Natural killer cell (primary cell): ENCODE data around the gene COPZ2. TPM values are rescaled to one million over a fixed set of nuclear protein-coding genes. Genes with fewer than 3 reads are reported as not detected.

Experiments
- ATAC-seq, 3 donors: fragments of 150-1000 bp in 2 of 3; fragments of 200-7000 bp in 1 of 3; cut with Tn5 transposase; 1 replicate in 1 of 3; 2 replicates in 2 of 3; pipeline ENCODE4 v1.10.0; 2021; ENCODE audit warnings: mild to moderate bottlenecking in 2 of 3, moderate library complexity in 2 of 3
- DNase-seq, 2 donors: peaks; one replicate each; pipeline versions ENCODE4 v3.0.0 to v3.0.0-alpha.2; 2013 to 2021; ENCODE audit warnings: mixed read lengths in 1 of 2
- H3K27ac ChIP-seq: one replicate; pipeline ENCODE4 v1.5.1; 2013; ENCODE audit warnings: mild to moderate bottlenecking, low read length
- H3K27me3 ChIP-seq: one replicate; pipeline ENCODE4 v1.6.1; 2013; ENCODE audit warnings: low read length; ENCODE audit not compliant: control insufficient read depth, insufficient read depth
- H3K36me3 ChIP-seq: one replicate; pipeline ENCODE4 v1.6.1; 2013; ENCODE audit warnings: low read length; ENCODE audit not compliant: control insufficient read depth, insufficient read depth
- H3K4me1 ChIP-seq: one replicate; pipeline ENCODE4 v1.6.1; 2013; ENCODE audit warnings: low read length; ENCODE audit not compliant: control insufficient read depth, insufficient read depth
- H3K4me3 ChIP-seq: one replicate; pipeline ENCODE4 v1.5.1; 2013; ENCODE audit warnings: low read length
- H3K9me3 ChIP-seq: one replicate; pipeline ENCODE4 v1.6.1; 2013; ENCODE audit warnings: low read length; ENCODE audit not compliant: control insufficient read depth, insufficient read depth
- H3K27ac Mint-ChIP-seq, 2 donors: one replicate each; pipeline ENCODE4 v1.8.0; 2022; ENCODE audit warnings: mild to moderate bottlenecking in 2 of 2, mixed read lengths in 2 of 2, moderate library complexity in 1 of 2
- H3K27me3 Mint-ChIP-seq, 2 donors: one replicate each; pipeline ENCODE4 v1.8.0; 2022; ENCODE audit warnings: low read depth in 2 of 2, mixed read lengths in 2 of 2
- H3K36me3 Mint-ChIP-seq: one replicate; pipeline ENCODE4 v1.8.0; 2022; ENCODE audit warnings: mixed read lengths
- H3K4me1 Mint-ChIP-seq, 2 donors: one replicate each; pipeline ENCODE4 v1.8.0; 2022; ENCODE audit warnings: mixed read lengths in 2 of 2
- H3K4me3 Mint-ChIP-seq: one replicate; pipeline ENCODE4 v1.8.0; 2022; ENCODE audit warnings: mild to moderate bottlenecking, moderate library complexity, mixed read lengths
- H3K9me3 Mint-ChIP-seq, 2 donors: one replicate each; pipeline ENCODE4 v1.8.0; 2022; ENCODE audit warnings: mixed read lengths in 2 of 2
- WGBS: methylation state at CpG from one replicate; pipeline ENCODE4 v1.1.7; 2013; ENCODE audit warnings: missing lambda C conversion rate; ENCODE audit not compliant: insufficient coverage; 5-methylcytosine and 5-hydroxymethylcytosine counted together
- intact Hi-C: fragments of 100-400 bp; cut with micrococcal nuclease; formaldehyde crosslinking; loops from one replicate; pipeline ENCODE4 v1.14.2; 2022
- total RNA-seq, 4 donors: library from RNA; stranded (reverse); fragments of 120-200 nt in 1 of 4; gene quantifications; one replicate each; pipeline versions ENCODE4 v1.2.3 to v1.2.4, GENCODE V29; 2013 to 2022
- TF ChIP-seq, protein P1 (sequence below): fragments of 200-600 bp; IDR thresholded peaks from one replicate; pipeline ENCODE4 v1.8.0; 2022; ENCODE audit warnings: antibody characterized with exemption

COPZ2 gene
- total RNA-seq, 3 donors from 2014 or later (not counting 1 experiment from before 2014, with no cell fraction given) = 15.9 to 19.1 (median 16.5) TPM

DNA sequence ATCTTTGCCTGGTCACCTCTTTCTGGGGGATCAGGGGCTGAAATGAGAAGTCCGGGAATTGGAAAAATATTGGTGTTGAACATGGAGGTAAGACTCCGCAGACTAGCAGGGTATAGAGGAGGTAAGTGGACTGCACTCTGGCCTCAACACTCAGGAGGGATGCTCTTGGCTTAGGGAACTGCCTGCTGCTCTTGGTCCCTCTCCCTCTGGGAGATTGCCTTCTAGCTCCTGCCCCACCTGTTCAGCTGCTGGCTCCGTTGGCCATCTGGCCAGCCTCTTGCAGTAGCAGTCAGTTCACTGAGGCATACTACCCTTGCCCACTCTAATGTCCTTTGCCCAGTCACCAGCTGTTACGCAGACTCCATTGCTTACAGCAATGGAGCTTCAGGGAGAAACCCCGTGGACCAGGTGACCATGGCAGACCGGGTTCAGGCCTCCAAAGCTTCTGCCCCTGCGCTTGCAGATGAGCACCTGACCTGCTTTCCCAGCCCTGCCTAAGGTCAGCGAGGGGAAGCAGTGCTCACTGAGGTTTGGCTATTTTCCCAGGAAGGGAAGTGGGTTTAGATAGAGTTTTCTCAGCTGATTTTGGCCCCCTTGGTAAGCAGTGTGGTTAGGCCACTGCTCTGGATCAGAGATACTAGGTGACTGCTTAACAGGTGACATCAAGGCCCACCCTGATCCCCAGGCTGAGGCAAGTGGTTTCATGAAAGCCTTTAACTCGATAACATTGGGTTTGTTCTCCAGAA lies 54.8 kb downstream of the COPZ2 start:
- WGBS = 71% methylated on average over 9 of the region's 9 CpGs
- H3K36me3 Mint-ChIP-seq = peaks cover 20% of the 10 kb centered on the region
- H3K4me1 Mint-ChIP-seq = peaks cover 26 to 27% of the 10 kb centered on the region in 2 donors
- H3K9me3 Mint-ChIP-seq = no peaks in the 10 kb centered on the region
- Histone ChIP-seq H3K4me1 (peaks cover 30% of the 10 kb centered on the region), H3K27me3 (no peaks in the 10 kb centered on the region), H3K36me3 (peaks cover 49% of the 10 kb centered on the region), H3K27ac (no peak overlapping the region), H3K9me3 (no peaks in the 10 kb centered on the region), H3K4me3 (no peak overlapping the region)
- H3K27me3 Mint-ChIP-seq = no peaks in the 10 kb centered on the region
- no peak overlapping the region for H3K4me3 Mint-ChIP-seq
- no peak for DNase-seq
- intact Hi-C loops = no loop called here
- TF ChIP-seq, protein P1, sequence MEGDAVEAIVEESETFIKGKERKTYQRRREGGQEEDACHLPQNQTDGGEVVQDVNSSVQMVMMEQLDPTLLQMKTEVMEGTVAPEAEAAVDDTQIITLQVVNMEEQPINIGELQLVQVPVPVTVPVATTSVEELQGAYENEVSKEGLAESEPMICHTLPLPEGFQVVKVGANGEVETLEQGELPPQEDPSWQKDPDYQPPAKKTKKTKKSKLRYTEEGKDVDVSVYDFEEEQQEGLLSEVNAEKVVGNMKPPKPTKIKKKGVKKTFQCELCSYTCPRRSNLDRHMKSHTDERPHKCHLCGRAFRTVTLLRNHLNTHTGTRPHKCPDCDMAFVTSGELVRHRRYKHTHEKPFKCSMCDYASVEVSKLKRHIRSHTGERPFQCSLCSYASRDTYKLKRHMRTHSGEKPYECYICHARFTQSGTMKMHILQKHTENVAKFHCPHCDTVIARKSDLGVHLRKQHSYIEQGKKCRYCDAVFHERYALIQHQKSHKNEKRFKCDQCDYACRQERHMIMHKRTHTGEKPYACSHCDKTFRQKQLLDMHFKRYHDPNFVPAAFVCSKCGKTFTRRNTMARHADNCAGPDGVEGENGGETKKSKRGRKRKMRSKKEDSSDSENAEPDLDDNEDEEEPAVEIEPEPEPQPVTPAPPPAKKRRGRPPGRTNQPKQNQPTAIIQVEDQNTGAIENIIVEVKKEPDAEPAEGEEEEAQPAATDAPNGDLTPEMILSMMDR = no peak
- H3K27ac Mint-ChIP-seq = no peak overlapping the region
- no peak for ATAC-seq

DNA sequence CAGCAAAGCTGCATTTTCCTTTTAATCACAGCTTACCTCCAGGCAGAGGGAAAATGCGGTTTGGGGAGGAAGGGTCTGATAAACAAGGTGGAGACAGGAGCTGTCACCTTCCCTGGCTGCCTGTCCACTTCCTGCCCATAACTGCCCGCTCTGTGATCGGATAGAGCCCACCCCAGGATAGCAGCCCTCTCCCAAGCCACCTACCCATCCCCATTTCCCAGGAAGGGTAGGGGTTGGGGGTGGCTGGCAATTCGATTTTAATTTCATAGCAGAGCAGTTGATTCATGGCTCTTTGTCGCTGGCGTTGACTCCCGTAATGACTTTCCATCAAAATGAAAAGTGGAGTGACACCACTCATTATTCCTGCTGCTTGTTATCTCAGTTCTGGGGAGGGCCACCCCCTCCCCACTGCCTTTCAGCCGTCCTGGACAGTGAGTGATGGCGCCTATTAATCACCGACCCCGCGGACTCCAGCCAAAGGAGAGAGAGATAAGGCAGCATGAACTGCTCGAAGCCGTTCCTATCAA lies 55.4 kb downstream of the COPZ2 start:
- Histone ChIP-seq H3K4me1 (peaks cover 29% of the 10 kb centered on the region), H3K9me3 (no peaks in the 10 kb centered on the region), H3K27me3 (no peaks in the 10 kb centered on the region), H3K27ac (no peak overlapping the region), H3K36me3 (peaks cover 54% of the 10 kb centered on the region), H3K4me3 (no peak overlapping the region)
- Mint-ChIP-seq H3K27ac (no peak overlapping the region), H3K27me3 (no peaks in the 10 kb centered on the region), H3K9me3 (no peaks in the 10 kb centered on the region), H3K4me1 (peaks cover 26 to 27% of the 10 kb centered on the region in 2 donors), H3K4me3 (no peak overlapping the region), H3K36me3 (peaks cover 20% of the 10 kb centered on the region)
- TF ChIP-seq, protein P1 = no peak
- intact Hi-C loops = no loop called here
- DNase-seq (no peak), ATAC-seq (no peak)
- WGBS = 86% methylated on average over 10 of the region's 14 CpGs

DNA sequence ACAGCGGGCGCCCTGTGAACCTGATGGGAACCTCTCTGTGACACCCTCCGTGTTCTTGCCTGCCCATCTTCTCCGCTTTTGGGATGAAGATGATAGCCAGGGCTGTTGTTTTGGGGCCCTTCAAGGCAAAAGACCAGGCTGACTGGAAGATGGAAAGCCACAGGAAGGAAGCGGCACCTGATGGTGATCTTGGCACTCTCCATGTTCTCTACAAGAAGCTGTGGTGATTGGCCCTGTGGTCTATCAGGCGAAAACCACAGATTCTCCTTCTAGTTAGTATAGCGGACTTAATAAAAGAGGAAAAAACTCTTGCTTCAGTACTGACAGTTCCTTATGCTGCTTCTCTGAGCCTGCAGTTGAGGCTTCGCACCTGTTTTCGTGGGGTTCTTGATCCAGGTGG lies 56.1 kb downstream of the COPZ2 start:
- H3K27me3 ChIP-seq = no peaks in the 10 kb centered on the region
- intact Hi-C loops = no loop called here
- peak in 2 of 3 donors; percentile 50 to 63 for ATAC-seq
- H3K27ac ChIP-seq = no peak overlapping the region
- Mint-ChIP-seq H3K4me1 (peaks cover 26 to 27% of the 10 kb centered on the region in 2 donors), H3K27ac (no peak overlapping the region), H3K36me3 (peaks cover 20% of the 10 kb centered on the region), H3K4me3 (peak overlapping the region; percentile 47), H3K9me3 (no peaks in the 10 kb centered on the region), H3K27me3 (no peaks in the 10 kb centered on the region)
- TF ChIP-seq, protein P1 = no peak
- H3K4me3 ChIP-seq = no peak overlapping the region
- DNase-seq = no peak
- H3K9me3 ChIP-seq = no peaks in the 10 kb centered on the region
- peaks cover 57% of the 10 kb centered on the region for H3K36me3 ChIP-seq
- WGBS = 18% methylated on average over 9 of the region's 9 CpGs
- H3K4me1 ChIP-seq = peaks cover 29% of the 10 kb centered on the region
